Muscle layer of colon (tissue), 2 donors: ENCODE results near the gene NTNG2.
A peak's percentile ranks its signal among the peaks of the same experiment; 100 is the strongest.

Source experiments
- H3K27ac ChIP-seq: one replicate; pipeline ENCODE4 v1.7.0; 2013; ENCODE audit warnings: low read depth, mild to moderate bottlenecking, low read length, moderate library complexity
- H3K27me3 ChIP-seq, 2 donors: one replicate each; pipeline ENCODE4 v1.7.0; 2013; ENCODE audit warnings: low read length in 2 of 2, mild to moderate bottlenecking in 2 of 2; ENCODE audit not compliant: insufficient read depth in 2 of 2, control insufficient read depth in 1 of 2
- H3K36me3 ChIP-seq: one replicate; pipeline ENCODE4 v1.7.0; 2013; ENCODE audit warnings: mild to moderate bottlenecking, low read length; ENCODE audit not compliant: insufficient read depth
- H3K4me1 ChIP-seq: one replicate; pipeline ENCODE4 v1.7.0; 2013; ENCODE audit warnings: mild to moderate bottlenecking, low read length; ENCODE audit not compliant: insufficient read depth
- H3K4me3 ChIP-seq, 2 donors: one replicate each; pipeline ENCODE4 v1.7.0; 2013; ENCODE audit warnings: low read length in 2 of 2, low read depth in 1 of 2, mild to moderate bottlenecking in 1 of 2, moderate library complexity in 1 of 2
- H3K9ac ChIP-seq: one replicate; pipeline ENCODE4 v1.7.0; 2013; ENCODE audit warnings: low read length
- H3K9me3 ChIP-seq: one replicate; pipeline ENCODE4 v1.7.0; 2013; ENCODE audit warnings: mild to moderate bottlenecking, low read length
- donor health status: abdominal sarcoma.
- donor health status: Adenocarcinoma of cecum.

The NTNG2 gene, protein sequence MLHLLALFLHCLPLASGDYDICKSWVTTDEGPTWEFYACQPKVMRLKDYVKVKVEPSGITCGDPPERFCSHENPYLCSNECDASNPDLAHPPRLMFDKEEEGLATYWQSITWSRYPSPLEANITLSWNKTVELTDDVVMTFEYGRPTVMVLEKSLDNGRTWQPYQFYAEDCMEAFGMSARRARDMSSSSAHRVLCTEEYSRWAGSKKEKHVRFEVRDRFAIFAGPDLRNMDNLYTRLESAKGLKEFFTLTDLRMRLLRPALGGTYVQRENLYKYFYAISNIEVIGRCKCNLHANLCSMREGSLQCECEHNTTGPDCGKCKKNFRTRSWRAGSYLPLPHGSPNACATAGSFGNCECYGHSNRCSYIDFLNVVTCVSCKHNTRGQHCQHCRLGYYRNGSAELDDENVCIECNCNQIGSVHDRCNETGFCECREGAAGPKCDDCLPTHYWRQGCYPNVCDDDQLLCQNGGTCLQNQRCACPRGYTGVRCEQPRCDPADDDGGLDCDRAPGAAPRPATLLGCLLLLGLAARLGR

DNA sequence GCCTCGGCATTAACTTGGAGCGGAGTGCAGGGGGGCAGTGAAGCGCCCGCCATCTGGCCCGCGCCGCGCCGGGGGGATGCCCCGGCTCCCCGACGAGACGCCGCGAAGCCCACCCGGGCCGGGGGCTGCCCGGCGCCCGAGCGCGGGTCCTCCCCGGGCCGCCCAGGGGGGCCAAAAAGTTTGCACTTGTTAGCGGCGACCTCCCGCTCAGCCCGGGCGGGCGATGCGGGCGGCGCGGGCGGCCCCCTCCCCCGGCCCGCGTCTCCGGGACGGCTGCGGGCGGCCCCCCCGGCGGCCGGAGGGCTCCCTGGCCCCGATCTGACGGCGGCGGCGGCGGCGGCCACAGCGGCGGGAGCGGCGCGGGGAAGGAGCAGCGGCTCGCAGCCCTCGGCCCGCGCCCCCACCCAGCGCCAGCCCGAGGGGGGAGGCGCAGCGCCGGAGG is at the start of gene NTNG2:
Gene NTNG2, plus strand, starts transcription at position 316 of the 442 bp plus-strand sequence. CDS start 4,774 bp downstream, outside the sequence.
- H3K27ac ChIP-seq: no peak within 1 kb of the TSS
- H3K9me3 ChIP-seq: no peaks in the 10 kb centered on the region
- peak within 1 kb of the TSS; percentile 60 to 68 for H3K4me3 ChIP-seq
- peaks cover 13% of the 10 kb centered on the region for H3K4me1 ChIP-seq
- peaks cover 32 to 76% of the 10 kb centered on the region in 2 donors for H3K27me3 ChIP-seq
- no peaks in the 10 kb centered on the region for H3K36me3 ChIP-seq
- H3K9ac ChIP-seq: no peak within 1 kb of the TSS

DNA sequence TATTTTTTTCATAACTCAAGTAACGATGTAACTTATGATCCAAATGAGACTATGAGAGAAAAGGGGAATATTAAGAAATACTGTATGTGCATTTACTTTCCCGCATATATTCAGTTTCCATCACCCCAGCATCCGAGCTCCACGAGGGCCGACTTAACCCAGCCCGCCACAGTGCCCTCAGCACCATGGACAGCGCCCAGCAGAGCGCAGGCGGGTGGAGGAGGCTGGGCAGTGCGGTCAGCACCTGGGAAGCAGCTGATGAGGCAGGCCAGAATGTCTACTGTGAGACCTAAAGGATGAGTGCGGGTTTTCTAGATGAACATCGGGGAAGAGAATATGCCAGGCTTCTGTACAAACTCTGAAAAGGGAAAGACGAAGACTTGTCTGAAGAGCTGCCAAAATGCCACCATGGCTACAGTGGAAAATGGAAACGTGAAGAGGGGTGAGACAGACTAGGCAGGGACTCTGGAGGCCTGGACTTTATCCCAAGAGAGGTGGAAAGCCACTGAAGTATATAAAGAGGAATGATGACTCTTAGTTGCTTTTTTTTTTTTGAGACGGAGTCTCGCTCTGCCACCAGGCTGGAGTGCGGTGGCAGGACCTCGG is 47.7 kb upstream of the NTNG2 start:
- H3K4me1 ChIP-seq: no peaks in the 10 kb centered on the region
- H3K9ac ChIP-seq: no peak overlapping the region
- H3K4me3 ChIP-seq: no peak overlapping the region
- H3K27me3 ChIP-seq: peaks cover 0 to 4% of the 10 kb centered on the region in 2 donors
- H3K9me3 ChIP-seq: no peaks in the 10 kb centered on the region
- H3K36me3 ChIP-seq: no peaks in the 10 kb centered on the region
- H3K27ac ChIP-seq: no peak overlapping the region

DNA sequence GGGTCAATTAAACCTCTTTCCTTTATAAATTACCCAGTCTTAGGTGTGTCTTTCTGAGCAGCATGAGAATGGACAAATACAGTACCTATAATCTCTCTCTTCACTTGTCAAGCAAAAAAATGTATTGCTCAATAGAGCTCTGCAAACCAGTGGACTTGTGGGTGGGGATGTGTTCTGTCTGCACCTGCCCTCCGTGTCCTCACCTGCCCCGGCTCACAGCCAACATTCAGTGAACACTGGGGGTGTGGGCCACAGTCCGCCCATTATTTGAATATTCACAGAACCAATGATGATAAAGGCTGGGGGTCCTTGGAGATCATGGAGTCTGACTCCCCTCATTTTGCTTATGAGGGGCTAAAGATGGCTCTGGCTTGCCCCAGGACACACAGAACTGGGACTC is 45.3 kb upstream of the NTNG2 start:
- no peak overlapping the region for H3K27ac ChIP-seq
- peaks cover 0 to 4% of the 10 kb centered on the region in 2 donors for H3K27me3 ChIP-seq
- H3K9ac ChIP-seq: no peak overlapping the region
- H3K9me3 ChIP-seq: no peaks in the 10 kb centered on the region
- H3K4me3 ChIP-seq: no peak overlapping the region
- H3K4me1 ChIP-seq: no peaks in the 10 kb centered on the region
- H3K36me3 ChIP-seq: no peaks in the 10 kb centered on the region

DNA sequence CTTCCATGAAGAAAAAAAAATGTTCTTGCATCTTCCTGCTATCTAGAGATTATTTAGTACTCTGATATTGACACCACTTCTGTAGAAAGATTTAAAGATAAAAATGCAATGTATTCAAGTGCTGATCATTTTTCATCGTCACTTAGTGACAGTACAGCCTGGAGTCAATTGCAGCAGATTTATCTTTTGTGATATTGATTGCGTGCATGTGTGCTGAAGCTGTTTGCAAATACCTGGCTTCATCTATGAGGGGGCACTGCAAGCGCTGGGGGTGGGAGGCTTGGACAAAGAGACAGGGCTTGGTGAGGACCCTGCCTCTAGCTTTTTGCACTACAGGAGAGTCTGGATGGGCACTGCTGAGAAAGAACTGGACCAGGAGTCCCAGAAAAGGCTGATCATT is 44.2 kb upstream of the NTNG2 start:
- no peaks in the 10 kb centered on the region for H3K27me3 ChIP-seq
- no peak overlapping the region for H3K4me3 ChIP-seq

DNA sequence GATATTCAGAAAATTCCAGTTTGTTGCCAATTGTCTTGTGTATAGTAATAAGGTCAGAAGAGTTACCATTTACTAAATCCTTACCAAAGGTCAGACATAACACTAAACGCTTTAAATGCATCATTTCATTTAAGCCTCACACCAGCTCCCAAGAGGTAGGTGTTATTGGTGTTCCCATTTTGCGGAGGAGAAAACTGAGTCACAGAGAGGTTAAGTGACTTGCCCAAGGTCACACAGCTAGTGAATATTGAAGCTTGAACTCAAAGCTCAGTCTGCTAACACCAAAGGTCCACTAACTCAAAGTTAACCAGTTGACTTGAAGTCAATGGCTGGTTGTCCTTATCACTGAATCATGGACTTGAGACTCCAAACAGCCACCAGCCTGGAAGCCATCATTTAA is 40.8 kb upstream of the NTNG2 start:
- Histone ChIP-seq H3K36me3 (no peaks in the 10 kb centered on the region), H3K4me3 (no peak overlapping the region), H3K27ac (no peak overlapping the region), H3K9me3 (no peaks in the 10 kb centered on the region), H3K4me1 (no peaks in the 10 kb centered on the region), H3K27me3 (peaks cover 0 to 15% of the 10 kb centered on the region in 2 donors), H3K9ac (no peak overlapping the region)

More for the DNA sequence above, 44.2 kb upstream of the NTNG2 start:
- Histone ChIP-seq H3K9me3 (no peaks in the 10 kb centered on the region), H3K36me3 (no peaks in the 10 kb centered on the region), H3K9ac (no peak overlapping the region), H3K27ac (no peak overlapping the region), H3K4me1 (no peaks in the 10 kb centered on the region)

DNA sequence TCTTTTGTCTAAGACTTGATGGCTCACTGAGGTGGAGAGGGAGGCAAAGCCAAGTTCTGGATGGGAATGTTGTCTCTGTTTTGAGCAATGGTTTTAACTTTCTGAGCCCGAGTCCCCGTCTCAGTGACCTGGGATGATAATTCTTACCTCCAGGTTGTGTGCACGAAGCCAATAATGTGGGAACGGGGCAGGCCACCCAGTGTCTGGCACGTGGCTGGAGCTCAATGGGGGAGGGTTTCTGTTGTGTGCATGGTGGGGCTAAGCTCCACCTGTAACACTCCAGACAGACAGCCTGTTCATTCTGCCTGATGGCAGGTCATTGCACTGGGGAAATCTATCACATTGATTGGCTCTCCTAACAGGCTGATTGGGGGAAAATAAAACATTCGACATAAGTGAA is 37.1 kb upstream of the NTNG2 start:
- H3K27me3 ChIP-seq: peaks cover 8 to 20% of the 10 kb centered on the region in 2 donors
- H3K4me1 ChIP-seq: no peaks in the 10 kb centered on the region
- no peaks in the 10 kb centered on the region for H3K9me3 ChIP-seq
- H3K27ac ChIP-seq: no peak overlapping the region
- H3K4me3 ChIP-seq: no peak overlapping the region
- H3K9ac ChIP-seq: no peak overlapping the region
- no peaks in the 10 kb centered on the region for H3K36me3 ChIP-seq

DNA sequence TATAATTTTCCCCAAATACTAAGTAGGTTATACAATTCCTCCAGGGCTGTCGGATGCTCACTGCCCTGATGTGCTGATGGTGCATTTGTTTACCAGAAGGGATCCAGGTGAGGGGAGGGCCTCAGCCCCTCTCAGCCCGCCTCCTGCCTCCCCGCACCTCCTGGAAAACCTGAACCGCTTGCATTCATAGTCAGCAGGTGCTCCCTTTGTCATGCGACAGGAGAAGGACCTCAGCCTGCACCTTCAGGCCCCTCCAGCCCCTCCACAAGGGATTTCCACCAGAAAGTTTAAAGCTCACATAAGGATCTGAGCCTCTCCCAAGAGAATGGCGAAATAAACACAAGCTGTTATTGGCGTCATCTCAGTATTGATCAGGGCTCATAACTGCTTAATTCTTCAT is 36.5 kb upstream of the NTNG2 start:
- H3K27me3 ChIP-seq: peaks cover 8 to 20% of the 10 kb centered on the region in 2 donors
- no peaks in the 10 kb centered on the region for H3K4me1 ChIP-seq
- no peaks in the 10 kb centered on the region for H3K36me3 ChIP-seq
- H3K27ac ChIP-seq: no peak overlapping the region
- H3K9ac ChIP-seq: no peak overlapping the region
- no peaks in the 10 kb centered on the region for H3K9me3 ChIP-seq
- no peak overlapping the region for H3K4me3 ChIP-seq

DNA sequence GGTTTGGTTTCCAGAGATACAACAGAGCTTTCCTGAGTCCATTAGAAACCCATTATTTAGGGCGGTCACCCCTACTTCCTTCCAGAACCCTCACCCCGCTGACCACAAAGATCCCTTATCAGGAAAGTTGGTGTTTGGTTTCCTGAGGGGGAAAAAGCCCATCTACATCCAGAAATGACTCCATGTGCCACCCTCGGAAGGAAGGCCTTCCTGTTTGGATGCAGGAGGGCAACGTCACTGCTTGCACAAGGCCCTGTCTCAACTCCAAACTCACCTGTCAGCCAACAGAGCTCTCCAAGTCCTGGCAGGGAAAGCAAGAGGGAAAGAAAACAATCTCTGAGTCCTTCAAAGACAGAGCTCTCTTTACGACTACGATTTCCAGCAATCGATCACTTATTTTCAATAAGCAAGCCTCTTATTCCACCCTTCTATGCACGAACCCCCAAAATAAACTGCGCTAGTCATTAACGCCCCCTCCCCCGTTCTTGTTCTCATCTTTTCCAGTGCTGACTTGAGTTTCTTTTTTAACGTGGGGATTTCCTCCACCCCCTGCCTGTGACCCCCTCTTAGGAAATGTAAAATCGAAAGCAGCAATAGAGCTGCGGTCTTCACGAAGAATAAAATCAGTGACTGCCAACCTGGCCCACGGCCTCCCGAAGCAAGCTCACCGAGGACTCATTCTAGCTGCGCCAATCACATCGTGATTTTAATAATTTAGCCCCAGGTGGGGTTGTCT is 35.7 kb upstream of the NTNG2 start:
- Histone ChIP-seq H3K4me1 (no peaks in the 10 kb centered on the region), H3K9me3 (no peaks in the 10 kb centered on the region), H3K36me3 (no peaks in the 10 kb centered on the region), H3K9ac (no peak overlapping the region), H3K4me3 (no peak overlapping the region), H3K27ac (no peak overlapping the region), H3K27me3 (peaks cover 8 to 20% of the 10 kb centered on the region in 2 donors)

DNA sequence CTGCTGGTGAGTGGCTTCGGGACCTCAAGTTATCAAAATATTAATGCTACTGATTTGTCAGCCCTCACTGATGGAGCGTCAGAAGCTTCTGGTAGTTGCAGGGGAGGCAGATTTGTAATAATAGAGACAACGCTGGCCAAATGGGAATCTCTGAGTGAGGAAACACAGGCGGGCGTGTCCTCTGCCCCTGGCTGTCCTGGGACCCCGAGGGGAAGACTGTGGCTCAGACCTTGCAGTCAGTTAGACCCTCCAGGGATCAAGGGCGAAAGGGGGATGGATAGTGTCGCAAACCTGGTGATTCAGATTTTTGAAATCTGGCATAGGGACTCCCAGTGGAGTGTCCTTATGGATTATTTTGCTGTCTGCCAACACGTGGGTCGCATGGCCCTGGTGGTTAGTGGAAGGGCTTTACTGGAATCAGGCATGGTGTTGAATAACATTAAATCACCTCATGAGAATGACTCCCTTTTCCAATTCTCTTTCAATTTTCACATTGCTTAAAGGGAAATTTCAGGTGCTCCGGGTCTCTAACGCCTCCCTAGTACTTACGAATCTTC is 35.1 kb upstream of the NTNG2 start:
- Histone ChIP-seq H3K36me3 (no peaks in the 10 kb centered on the region), H3K4me3 (no peak overlapping the region), H3K27me3 (peaks cover 8 to 20% of the 10 kb centered on the region in 2 donors), H3K9ac (no peak overlapping the region), H3K9me3 (no peaks in the 10 kb centered on the region), H3K27ac (no peak overlapping the region), H3K4me1 (no peaks in the 10 kb centered on the region)

DNA sequence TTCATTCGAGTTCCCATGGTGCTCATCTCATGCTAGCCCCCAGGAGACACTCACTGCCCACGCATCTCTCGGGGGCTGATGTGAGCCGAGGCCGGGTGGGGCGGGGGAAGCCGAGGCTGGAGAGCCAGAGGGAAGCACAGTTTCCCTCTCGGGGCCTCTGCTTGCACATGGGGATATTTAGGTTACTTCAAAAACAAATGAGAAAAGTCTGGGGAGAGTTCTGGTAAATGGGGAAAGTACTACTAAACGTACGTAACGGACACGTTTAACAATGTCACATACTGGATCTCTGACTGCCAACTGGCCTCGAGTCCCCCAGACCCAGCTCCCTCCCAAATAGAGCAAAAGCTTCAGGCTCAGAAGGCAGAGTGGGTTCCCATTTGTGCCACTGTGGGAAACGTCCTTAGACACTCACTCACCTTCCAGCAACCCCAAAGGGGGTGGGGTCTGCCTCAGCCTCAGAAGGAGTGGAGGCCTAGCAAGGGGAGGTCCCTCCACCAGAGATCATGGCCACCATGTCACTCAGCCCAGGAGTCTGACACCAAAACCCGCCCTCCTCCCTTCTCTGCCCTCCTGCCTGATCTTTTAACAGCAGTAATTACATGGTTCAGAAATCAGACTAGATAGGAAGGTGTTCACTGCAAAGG is 33.8 kb upstream of the NTNG2 start:
- Histone ChIP-seq H3K9ac (no peak overlapping the region), H3K4me1 (no peaks in the 10 kb centered on the region), H3K27ac (no peak overlapping the region), H3K4me3 (no peak overlapping the region), H3K9me3 (no peaks in the 10 kb centered on the region), H3K36me3 (no peaks in the 10 kb centered on the region), H3K27me3 (peaks cover 15 to 20% of the 10 kb centered on the region in 2 donors)
